A673 (cell line): ENCODE data around the gene PARD3.
"Not testable (repeated sequence)": the region's sequence is repeated elsewhere in the genome, so short reads cannot be mapped to it uniquely, and the experiment has no call there.

Experiments used
- CTCF ChIP-seq: fragments of 300-800, 200-600 bp; sonication (generic); conservative IDR thresholded peaks from 2 replicates; pipeline ENCODE4 v1.5.1; 2017; ENCODE audit warnings: low read depth, mild to moderate bottlenecking, antibody characterized with exemption, low read length, moderate library complexity, mixed read lengths
- EZH2 ChIP-seq: fragments of 200-600 bp; sonication (generic); IDR thresholded peaks from 2 replicates; pipeline ENCODE4 v1.6.1; 2017; ENCODE audit warnings: borderline replicate concordance, low read depth, mild to moderate bottlenecking, mixed read lengths, antibody characterized with exemption, low read length; ENCODE audit not compliant: poor library complexity, severe bottlenecking

GRCh38 chr10:34741087-34741486 lies 74.0 kb downstream of the PARD3 start:
- not testable (repeated sequence) for TF ChIP-seq CTCF, EZH2
